ENCODE data around the gene SPOCK1.

SPOCK1 gene

DNA sequence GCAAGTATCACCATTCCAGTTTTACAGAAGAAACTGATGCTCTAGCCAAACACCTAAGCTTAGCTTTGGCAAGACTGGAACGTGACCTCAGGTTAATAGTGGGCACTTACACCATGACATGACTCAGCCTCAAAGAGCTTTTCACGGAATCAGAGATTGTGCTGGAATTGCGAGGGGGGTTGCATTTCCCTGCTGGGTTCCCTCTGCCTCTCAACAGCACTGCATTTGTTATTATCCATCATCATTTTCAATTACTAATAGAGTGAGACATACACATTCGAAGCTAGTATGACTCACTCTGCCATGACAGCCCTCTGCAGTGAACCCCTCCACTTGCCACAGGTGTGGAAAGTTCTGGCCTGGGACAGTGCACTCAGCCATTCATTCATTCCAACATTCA lies 8.0 kb downstream of the SPOCK1 start:
- DNase-seq: no peak

DNA sequence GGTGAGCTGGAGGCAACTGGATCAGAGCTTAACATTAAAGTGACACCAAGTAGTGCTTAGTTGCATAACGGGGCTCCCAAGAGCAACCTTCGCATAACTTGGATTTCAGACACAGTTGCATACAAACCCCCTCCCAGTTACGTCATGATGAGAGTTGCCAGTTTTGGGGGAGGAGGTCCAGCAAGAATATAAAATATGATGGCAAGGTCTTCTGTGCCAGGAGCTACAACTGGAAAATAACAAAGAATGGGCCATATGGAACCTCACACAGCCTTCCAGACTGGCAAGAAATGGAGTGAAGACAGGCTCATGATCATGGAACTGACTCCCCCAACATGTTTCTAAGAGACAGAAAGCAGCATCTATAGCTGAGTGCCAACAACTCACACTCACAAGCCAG lies 8.5 kb downstream of the SPOCK1 start:
- no peak for DNase-seq

DNA sequence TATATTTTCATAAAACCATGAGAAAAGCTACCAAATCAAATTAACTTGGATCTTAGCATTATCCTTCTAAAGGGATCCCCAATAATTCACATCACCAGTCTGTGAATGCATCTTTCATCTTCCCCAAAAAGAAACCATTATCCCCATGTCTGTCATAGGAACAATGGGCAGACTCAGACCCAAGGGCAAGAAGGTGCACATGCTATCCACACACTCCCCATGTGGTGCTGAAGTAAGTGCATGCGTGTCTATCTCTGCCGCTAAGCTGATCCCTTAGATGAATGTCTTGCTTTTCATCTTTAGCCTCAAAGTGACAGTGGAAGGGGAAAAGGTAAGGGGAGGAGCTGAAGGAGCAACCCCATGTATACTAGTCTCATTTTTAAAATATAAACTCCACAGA lies 10.2 kb downstream of the SPOCK1 start:
- no peak for DNase-seq

GRCh38 chr5:137488516-137488915 lies 10.6 kb downstream of the SPOCK1 start:
- DNase-seq: no peak

DNA sequence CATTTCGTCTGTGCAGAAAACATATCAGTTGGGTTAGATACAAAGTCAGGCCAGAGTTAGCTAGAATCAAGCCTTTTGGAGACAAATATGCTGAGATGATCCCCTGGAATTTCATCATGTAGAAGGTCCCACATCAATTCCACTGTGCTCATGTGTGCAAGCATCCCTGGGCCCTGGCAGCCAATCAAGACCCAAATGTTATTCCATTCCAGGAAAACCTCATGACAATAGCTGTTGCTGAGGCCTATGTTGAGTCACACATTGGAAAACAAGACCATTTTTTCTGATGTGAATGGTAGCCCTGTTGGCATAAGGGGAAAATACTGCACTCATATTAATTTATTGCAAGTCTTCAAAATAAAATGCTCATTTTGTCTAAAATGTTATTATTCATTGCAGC lies 11.5 kb downstream of the SPOCK1 start:
- no peak for DNase-seq

- no peak for DNase-seq
Observed at GRCh38 chr5:137486707-137487106, 12.4 kb downstream of the SPOCK1 start.

GRCh38 chr5:137481596-137481995 lies 17.5 kb downstream of the SPOCK1 start:
- no peak for DNase-seq

GRCh38 chr5:137478043-137478442 lies 21.1 kb downstream of the SPOCK1 start:
- DNase-seq: no peak

GRCh38 chr5:137470921-137471220 lies 28.3 kb downstream of the SPOCK1 start:
- no peak for DNase-seq

DNA sequence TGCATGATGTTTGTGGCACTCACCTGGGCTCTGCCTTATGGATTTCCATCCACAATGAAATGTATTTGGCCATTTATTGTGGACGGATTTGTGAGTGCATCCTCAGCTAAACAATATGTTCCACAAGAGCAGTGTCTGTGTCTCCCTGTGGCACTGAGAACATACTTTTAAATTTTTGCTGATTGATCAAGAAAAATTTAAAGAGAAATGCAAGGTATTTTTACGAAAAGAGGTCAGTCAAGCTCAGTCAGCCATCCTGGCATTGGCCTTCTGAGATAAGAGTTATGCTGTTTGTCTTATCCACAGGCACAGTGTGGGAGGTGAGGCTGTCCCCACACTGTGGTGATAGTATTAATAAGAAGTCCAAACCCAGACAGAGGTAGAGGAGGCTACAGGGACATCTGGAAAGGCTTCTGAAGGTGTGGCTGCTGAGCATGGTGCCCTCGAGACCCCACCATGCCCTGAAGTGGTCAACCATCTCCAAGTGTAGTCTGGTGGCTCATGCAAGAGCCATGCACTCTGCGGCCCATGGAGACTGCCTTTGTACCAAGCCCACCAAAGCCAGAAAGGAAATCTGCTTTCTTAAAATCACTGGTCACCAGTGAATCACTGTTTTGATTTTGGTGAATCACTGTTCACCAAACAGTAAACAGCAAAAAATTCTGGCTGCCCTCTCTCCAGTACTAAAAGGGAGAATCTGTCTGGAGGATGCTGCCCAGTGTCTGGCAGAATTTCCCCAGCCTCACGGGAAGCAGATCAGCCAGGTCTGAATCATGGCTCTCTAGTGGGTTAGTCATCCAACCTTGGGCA lies 28.8 kb downstream of the SPOCK1 start:
- no peak for DNase-seq

DNA sequence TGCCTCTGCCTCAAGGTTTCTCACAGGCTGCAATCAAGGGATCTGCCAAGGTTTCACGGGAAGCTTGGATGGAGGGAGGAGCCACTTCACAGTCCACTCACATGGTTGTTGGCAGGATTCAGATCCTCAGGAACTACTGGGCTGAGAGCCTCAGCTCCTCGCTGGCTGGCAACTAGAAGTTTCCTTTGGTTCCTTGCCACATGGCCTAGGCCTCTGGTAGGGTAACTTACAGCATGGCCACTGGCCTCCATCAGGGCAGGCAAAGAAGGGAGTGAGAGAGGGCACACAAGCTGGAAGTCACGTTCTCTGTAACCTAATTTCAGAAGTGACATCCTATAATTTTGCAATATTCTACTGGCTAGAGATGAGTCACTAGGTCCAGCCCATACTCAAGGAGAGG lies 32.2 kb downstream of the SPOCK1 start:
- no peak for DNase-seq

DNA sequence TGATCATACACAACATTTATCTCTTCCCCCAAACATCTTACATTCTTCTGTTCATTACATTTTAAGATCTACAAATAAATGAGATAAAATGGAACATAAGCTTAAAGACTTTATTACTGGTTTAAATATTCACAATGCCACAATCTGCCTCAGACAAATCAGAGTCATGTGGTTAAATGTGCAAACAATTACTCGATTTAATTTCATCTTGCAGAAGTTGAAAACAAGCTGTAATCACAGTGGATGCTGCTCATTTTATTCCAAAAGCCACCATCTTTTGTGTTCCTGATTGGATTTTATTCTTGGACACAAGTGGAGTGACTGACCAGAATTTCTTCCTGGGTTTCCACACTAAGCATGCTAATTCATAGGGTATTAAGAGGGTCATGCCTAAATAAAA lies 33.2 kb downstream of the SPOCK1 start:
- no peak for DNase-seq

DNA sequence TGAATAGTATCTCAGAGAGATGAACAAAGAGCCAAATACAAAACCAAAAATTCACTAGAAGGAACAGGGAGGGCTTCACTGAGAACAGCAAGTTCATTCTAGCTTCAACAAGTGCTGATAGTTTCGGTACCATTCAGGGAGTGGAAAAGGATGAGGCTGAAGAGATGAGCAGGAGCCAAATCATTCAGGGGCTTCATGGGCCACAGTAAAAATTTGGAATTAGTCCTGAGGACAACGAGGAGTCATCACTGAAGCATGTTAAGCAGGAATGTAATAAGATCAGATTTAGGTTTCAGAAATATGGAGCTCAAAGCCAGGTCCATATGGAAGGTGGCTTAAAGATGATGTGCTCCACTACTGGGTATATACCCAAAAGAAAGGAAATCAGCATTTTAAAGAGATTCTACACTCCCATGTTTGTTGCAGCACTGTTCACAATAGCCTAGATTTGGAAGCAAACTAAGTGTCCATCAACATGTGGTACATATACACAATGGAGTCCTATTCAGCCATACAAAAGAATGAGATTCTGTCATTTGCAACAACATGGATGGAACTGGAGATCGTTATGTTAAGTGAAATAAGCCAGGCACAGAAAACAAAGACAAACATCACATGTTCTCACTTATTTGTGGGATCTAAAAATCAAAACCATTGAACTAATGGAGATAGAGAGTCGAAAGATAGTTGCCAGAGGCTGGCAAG lies 36.2 kb downstream of the SPOCK1 start:
- no peak for DNase-seq

- DNase-seq: no peak
Observed at GRCh38 chr5:137462265-137462590, 36.9 kb downstream of the SPOCK1 start.

DNA sequence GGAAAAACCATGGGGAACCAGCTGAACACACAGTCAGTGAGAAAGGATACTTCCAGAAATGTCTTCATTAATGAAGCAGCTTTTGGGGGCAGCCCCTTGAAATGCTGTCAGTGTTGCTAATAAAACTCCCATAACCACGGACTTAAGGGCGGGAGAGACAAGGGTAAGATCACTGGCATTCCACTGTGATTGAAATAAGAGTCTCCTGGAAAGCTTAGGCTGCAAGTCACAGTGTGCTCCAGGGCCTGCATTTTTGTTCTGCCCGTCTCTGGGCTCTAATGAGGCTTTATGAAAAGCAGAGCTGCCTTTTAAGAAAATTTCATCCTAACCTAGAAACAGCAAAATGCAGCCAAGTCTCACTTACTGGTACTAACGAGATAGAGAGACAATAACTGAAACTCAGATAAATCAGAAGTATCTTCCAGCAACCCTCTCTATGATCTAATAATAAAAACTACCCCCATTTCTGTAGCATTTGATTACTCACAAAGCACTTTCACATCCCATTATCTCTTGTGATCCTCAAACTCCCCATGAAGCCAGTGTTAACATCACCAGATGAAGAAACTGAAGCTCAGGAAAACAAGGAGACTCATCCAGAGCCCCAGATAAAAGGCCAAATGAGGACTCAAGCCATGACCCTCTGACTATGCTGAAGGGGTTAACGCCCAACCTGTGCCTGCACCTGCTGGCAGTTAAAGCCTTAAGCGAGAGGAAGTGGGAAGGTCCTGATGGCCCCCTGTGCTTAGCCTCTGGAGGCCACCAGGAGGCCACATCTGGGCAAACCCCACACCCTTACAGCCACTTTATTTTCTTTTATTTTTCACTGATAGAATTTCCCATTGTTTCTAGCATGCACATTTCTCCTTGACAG lies 37.5 kb downstream of the SPOCK1 start:
- no peak for DNase-seq

DNA sequence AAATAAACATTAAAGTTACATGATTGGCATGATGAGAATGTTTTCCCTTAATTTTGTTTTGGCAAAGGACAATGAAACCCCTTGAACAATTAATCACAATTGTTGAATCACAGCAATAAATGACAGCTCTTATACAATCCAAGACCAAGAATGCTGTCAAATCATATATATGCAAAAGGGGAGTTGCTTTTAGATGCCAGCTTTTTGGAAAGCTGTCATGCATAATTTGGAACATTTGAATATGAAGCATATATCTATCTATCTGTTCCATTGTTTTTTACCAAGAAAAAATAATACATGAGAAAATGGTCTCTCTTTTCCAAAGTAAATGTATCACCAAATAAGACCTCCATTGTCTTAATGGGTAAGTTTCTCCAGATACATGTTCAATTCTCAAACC lies 44.5 kb downstream of the SPOCK1 start:
- no peak for DNase-seq

GRCh38 chr5:137453483-137454080 lies 45.5 kb downstream of the SPOCK1 start:
- no peak for DNase-seq

DNA sequence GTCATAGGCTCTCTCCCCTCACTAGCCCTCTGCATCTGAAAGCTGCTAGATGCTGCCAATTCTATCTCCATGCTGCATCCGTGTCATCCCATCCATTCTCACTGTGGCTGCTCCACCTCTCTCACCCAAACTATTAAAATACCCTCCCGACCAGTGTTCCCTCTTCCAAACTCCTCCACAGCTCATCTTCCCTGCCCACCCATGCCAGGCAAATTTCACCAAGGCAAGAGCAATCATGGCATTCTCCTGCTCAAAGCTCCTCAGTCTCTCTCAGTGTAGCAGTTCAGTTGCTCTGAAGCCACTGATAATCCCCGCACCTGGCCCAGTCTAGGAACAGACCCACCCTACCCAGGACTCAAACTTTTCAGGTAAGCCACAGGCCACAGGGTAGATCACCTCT lies 48.4 kb downstream of the SPOCK1 start:
- DNase-seq: no peak

DNA sequence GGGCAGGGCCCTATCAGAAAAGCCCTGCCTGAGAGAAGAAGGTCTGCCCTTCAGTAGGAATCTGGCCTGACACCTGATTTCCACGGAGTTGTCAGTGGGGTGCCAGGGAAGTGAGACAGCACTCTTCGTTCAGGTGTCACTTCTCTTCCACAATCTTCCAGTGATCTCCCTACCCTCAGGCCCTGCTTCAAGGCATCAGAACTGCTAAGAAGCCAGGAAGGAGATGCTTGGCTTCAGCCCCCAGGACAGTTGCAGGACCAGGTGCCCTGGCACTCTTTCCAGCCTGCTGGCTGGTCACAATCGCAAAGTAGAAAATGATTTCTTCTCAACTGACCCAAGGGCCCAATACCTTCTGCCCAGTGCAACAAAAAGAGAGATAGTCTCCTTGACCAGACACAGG lies 50.3 kb downstream of the SPOCK1 start:
- DNase-seq: no peak

- DNase-seq: no peak
Observed at GRCh38 chr5:137446615-137447014, 52.5 kb downstream of the SPOCK1 start.

- DNase-seq: no peak
Observed at GRCh38 chr5:137446151-137446550, 53.0 kb downstream of the SPOCK1 start.

- DNase-seq: no peak
Observed at GRCh38 chr5:137442660-137443059, 56.5 kb downstream of the SPOCK1 start.

GRCh38 chr5:137441476-137441875 lies 57.6 kb downstream of the SPOCK1 start:
- no peak for DNase-seq

DNA sequence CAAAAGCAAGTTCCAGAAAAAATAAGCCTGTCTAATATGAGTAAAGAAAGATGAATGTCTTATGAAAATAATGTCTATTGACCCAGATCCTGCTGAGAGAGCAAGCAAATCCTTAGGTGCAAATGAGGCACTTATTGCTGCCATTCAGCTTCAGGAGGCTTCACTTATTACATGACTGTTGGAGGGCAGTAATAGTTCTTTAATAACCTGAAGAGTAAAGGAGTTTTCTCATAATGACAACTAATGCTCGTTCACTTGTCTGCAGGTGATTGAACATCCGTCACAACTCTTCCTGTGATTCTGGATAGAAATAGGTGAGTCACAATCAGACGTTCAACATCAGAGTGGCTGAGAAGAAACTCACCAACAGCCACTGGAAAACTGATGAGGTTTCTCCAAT lies 58.3 kb downstream of the SPOCK1 start:
- no peak for DNase-seq
